Activated T-helper 2 cell treated with anti-CD3 and anti-CD28 coated beads, Interferon-gamma antibody, Interleukin-2, Interleukin-4, amounts not matched to agents 10 μg/mL and 5 μg/mL and 100 μg/mL, durations not matched to agents 14 hours and 24 hours and 36 hours (primary cell): ENCODE results near the gene SP9. TPM values are rescaled to one million over a fixed set of nuclear protein-coding genes. Genes with fewer than 3 reads are reported as not detected.
A peak's percentile ranks its signal among the peaks of the same experiment; 100 is the strongest.

Source experiments
- DNase-seq: peaks from one replicate; pipeline ENCODE4 v3.0.0; 2021; ENCODE audit warnings: low spot score
- H3K27ac Mint-ChIP-seq: one replicate; pipeline ENCODE4 v1.8.0; 2021; ENCODE audit warnings: mixed read lengths
- H3K27me3 Mint-ChIP-seq: one replicate; pipeline ENCODE4 v1.8.0; 2021; ENCODE audit warnings: low read depth, mixed read lengths
- H3K36me3 Mint-ChIP-seq: one replicate; pipeline ENCODE4 v1.8.0; 2021; ENCODE audit warnings: low read depth, mixed read lengths
- H3K4me1 Mint-ChIP-seq: one replicate; pipeline ENCODE4 v1.8.0; 2021; ENCODE audit warnings: low read depth, mixed read lengths
- H3K4me3 Mint-ChIP-seq: one replicate; pipeline ENCODE4 v1.8.0; 2021; ENCODE audit warnings: low read depth, mild to moderate bottlenecking, moderate library complexity, mixed read lengths
- H3K9me3 Mint-ChIP-seq: one replicate; pipeline ENCODE4 v1.8.0; 2021; ENCODE audit warnings: mixed read lengths
- intact Hi-C: fragments of 100-400 bp; cut with micrococcal nuclease; formaldehyde crosslinking; loops from one replicate; pipeline ENCODE4 v1.15.1; 2023
- total RNA-seq: library from RNA; stranded (reverse); gene quantifications from 2 replicates; pipeline ENCODE4 v1.2.3, GENCODE V29; 2022

SP9 gene
- total RNA-seq, 1 donor from 2014 or later: not detected

GRCh38 chr2:174328114-174328960 lies 6.4 kb upstream of the SP9 start:
- peaks cover 92% of the 10 kb centered on the region for H3K27me3 Mint-ChIP-seq
- H3K36me3 Mint-ChIP-seq: peaks cover 3% of the 10 kb centered on the region
- no peak for DNase-seq
- H3K4me1 Mint-ChIP-seq: peaks cover 24% of the 10 kb centered on the region
- intact Hi-C loops: loop anchor here (10.0 kb wide), 1 partner anchor 194 kb away; no protein-coding TSS in a partner anchor
- no peak overlapping the region for H3K27ac Mint-ChIP-seq
- H3K9me3 Mint-ChIP-seq: no peaks in the 10 kb centered on the region
- H3K4me3 Mint-ChIP-seq: no peak overlapping the region

- intact Hi-C loops: loop anchor here (10.0 kb wide), 1 partner anchor 194 kb away; no protein-coding TSS in a partner anchor
- H3K4me1 Mint-ChIP-seq: peaks cover 30% of the 10 kb centered on the region
- no peak overlapping the region for H3K4me3 Mint-ChIP-seq
- DNase-seq: no peak
- H3K27ac Mint-ChIP-seq: no peak overlapping the region
- peaks cover 93% of the 10 kb centered on the region for H3K27me3 Mint-ChIP-seq
- H3K36me3 Mint-ChIP-seq: peaks cover 3% of the 10 kb centered on the region
- H3K9me3 Mint-ChIP-seq: no peaks in the 10 kb centered on the region
Observed at GRCh38 chr2:174328961-174329715, 5.6 kb upstream of the SP9 start.

- H3K9me3 Mint-ChIP-seq: no peaks in the 10 kb centered on the region
- H3K36me3 Mint-ChIP-seq: peaks cover 3% of the 10 kb centered on the region
- no peak overlapping the region for H3K4me3 Mint-ChIP-seq
- peaks cover 83% of the 10 kb centered on the region for H3K27me3 Mint-ChIP-seq
- peaks cover 34% of the 10 kb centered on the region for H3K4me1 Mint-ChIP-seq
- DNase-seq: no peak
- no peak overlapping the region for H3K27ac Mint-ChIP-seq
- intact Hi-C loops: loop anchor here (10.0 kb wide), 1 partner anchor 1794 kb away; the partner anchor contains the start of genes HOXD8 and HOXD9
Observed at GRCh38 chr2:174330945-174331594, 3.7 kb upstream of the SP9 start.

GRCh38 chr2:174331595-174332216 lies 3.0 kb upstream of the SP9 start:
- Mint-ChIP-seq H3K9me3 (no peaks in the 10 kb centered on the region), H3K4me3 (no peak overlapping the region), H3K4me1 (peaks cover 33% of the 10 kb centered on the region), H3K27me3 (peaks cover 82% of the 10 kb centered on the region), H3K36me3 (peaks cover 3% of the 10 kb centered on the region), H3K27ac (no peak overlapping the region)
- no peak for DNase-seq
- intact Hi-C loops: loop anchor here (10.0 kb wide), 1 partner anchor 1793 kb away; the partner anchor contains the start of genes HOXD8 and HOXD9

- H3K4me1 Mint-ChIP-seq: peaks cover 28% of the 10 kb centered on the region
- no peak overlapping the region for H3K4me3 Mint-ChIP-seq
- no peak overlapping the region for H3K27ac Mint-ChIP-seq
- no peaks in the 10 kb centered on the region for H3K9me3 Mint-ChIP-seq
- intact Hi-C loops: loop anchor here (10.0 kb wide), 1 partner anchor 1792 kb away; the partner anchor contains the start of genes HOXD8 and HOXD9
- H3K36me3 Mint-ChIP-seq: peaks cover 2% of the 10 kb centered on the region
- DNase-seq: no peak
- H3K27me3 Mint-ChIP-seq: peaks cover 75% of the 10 kb centered on the region
Observed at GRCh38 chr2:174332217-174332963, 2.4 kb upstream of the SP9 start.

- Mint-ChIP-seq H3K27me3 (peaks cover 74% of the 10 kb centered on the region), H3K9me3 (no peaks in the 10 kb centered on the region), H3K36me3 (no peaks in the 10 kb centered on the region), H3K27ac (no peak overlapping the region), H3K4me1 (peaks cover 28% of the 10 kb centered on the region), H3K4me3 (peak overlapping the region; percentile 13)
- DNase-seq: no peak
- intact Hi-C loops: loop anchor here (10.0 kb wide), 1 partner anchor 1792 kb away; the partner anchor contains the start of genes HOXD8 and HOXD9
Observed at GRCh38 chr2:174333017-174333371, 1.8 kb upstream of the SP9 start.

- Mint-ChIP-seq H3K4me1 (peaks cover 27% of the 10 kb centered on the region), H3K9me3 (no peaks in the 10 kb centered on the region), H3K27ac (no peak overlapping the region), H3K4me3 (peak overlapping the region; percentile 13), H3K36me3 (no peaks in the 10 kb centered on the region), H3K27me3 (peaks cover 70% of the 10 kb centered on the region)
- DNase-seq: no peak
- intact Hi-C loops: loop anchor here (10.0 kb wide), 1 partner anchor 1791 kb away; the partner anchor contains the start of genes HOXD8 and HOXD9
Observed at GRCh38 chr2:174333372-174334277, 1.1 kb upstream of the SP9 start.

- no peak overlapping the region for H3K27ac Mint-ChIP-seq
- H3K4me3 Mint-ChIP-seq: no peak overlapping the region
- no peaks in the 10 kb centered on the region for H3K36me3 Mint-ChIP-seq
- intact Hi-C loops: loop anchor here (10.0 kb wide), 1 partner anchor 1791 kb away; the partner anchor contains the start of genes HOXD8 and HOXD9
- peaks cover 23% of the 10 kb centered on the region for H3K4me1 Mint-ChIP-seq
- DNase-seq: no peak
- peaks cover 70% of the 10 kb centered on the region for H3K27me3 Mint-ChIP-seq
- no peaks in the 10 kb centered on the region for H3K9me3 Mint-ChIP-seq
Observed at GRCh38 chr2:174334278-174334715, 457 bp upstream of the SP9 start.

GRCh38 chr2:174335254-174335987 lies 667 bp downstream of the SP9 start:
- Mint-ChIP-seq H3K27ac (peak overlapping the region; percentile 55), H3K36me3 (no peaks in the 10 kb centered on the region), H3K27me3 (peaks cover 66% of the 10 kb centered on the region), H3K4me1 (peaks cover 25% of the 10 kb centered on the region), H3K9me3 (no peaks in the 10 kb centered on the region), H3K4me3 (peak overlapping the region; percentile 45)
- intact Hi-C loops: loop anchor here (5.0 to 10.0 kb wide), 3 partner anchors 1742 to 1827 kb away; partner anchors contain the start of genes HOXD8 and HOXD9
- DNase-seq: no peak

- Mint-ChIP-seq H3K27ac (no peak overlapping the region), H3K4me1 (peaks cover 27% of the 10 kb centered on the region), H3K4me3 (no peak overlapping the region), H3K36me3 (no peaks in the 10 kb centered on the region), H3K9me3 (no peaks in the 10 kb centered on the region), H3K27me3 (peaks cover 62% of the 10 kb centered on the region)
- no peak for DNase-seq
- intact Hi-C loops: loop anchor here (5.0 to 10.0 kb wide), 3 partner anchors 1741 to 1826 kb away; partner anchors contain the start of genes HOXD8 and HOXD9
Observed at GRCh38 chr2:174335988-174336500, 1.3 kb downstream of the SP9 start.
